Parathyroid adenoma (tissue), 2 donors: ENCODE results near the gene COMT.

Experiments
- H2AFZ ChIP-seq: fragments of 300-600 bp; sonication (generic); one replicate; pipeline ENCODE4 v1.7.0; 2017; ENCODE audit warnings: antibody characterized with exemption, mild to moderate bottlenecking
- H3K27ac ChIP-seq: fragments of 300-600 bp; sonication (generic); one replicate; pipeline ENCODE4 v1.7.0; 2017
- H3K27me3 ChIP-seq: fragments of 300-600 bp; sonication (generic); one replicate; pipeline ENCODE4 v1.7.0; 2017; ENCODE audit warnings: low read length; ENCODE audit not compliant: control insufficient read depth, insufficient read depth
- H3K36me3 ChIP-seq: fragments of 300-600 bp; sonication (generic); one replicate; pipeline ENCODE4 v1.7.0; 2017; ENCODE audit warnings: low read length; ENCODE audit not compliant: control insufficient read depth, insufficient read depth
- H3K4me1 ChIP-seq: fragments of 300-600 bp; sonication (generic); one replicate; pipeline ENCODE4 v1.7.0; 2017; ENCODE audit warnings: control low read depth
- H3K4me2 ChIP-seq: fragments of 300-600 bp; sonication (generic); one replicate; pipeline ENCODE4 v1.7.0; 2017; ENCODE audit warnings: low read length
- H3K4me3 ChIP-seq: fragments of 300-600 bp; sonication (generic); one replicate; pipeline ENCODE4 v1.7.0; 2017; ENCODE audit warnings: low read depth, low read length
- H3K79me2 ChIP-seq: fragments of 300-600 bp; sonication (generic); one replicate; pipeline ENCODE4 v1.7.0; 2017; ENCODE audit warnings: control low read depth
- H3K9ac ChIP-seq: fragments of 300-600 bp; sonication (generic); one replicate; pipeline ENCODE4 v1.7.0; 2017; ENCODE audit warnings: mild to moderate bottlenecking
- H3K9me3 ChIP-seq: fragments of 300-600 bp; sonication (generic); one replicate; pipeline ENCODE4 v1.7.0; 2017; ENCODE audit warnings: low read length; ENCODE audit not compliant: control insufficient read depth
- TF ChIP-seq, protein P1 (sequence below): fragments of 300-600 bp; sonication (generic); IDR thresholded peaks from one replicate; pipeline ENCODE4 v1.7.0; 2017; ENCODE audit warnings: antibody characterized with exemption, mild to moderate bottlenecking
- donor health status: primary hyperparathyroidism.

COMT gene

DNA sequence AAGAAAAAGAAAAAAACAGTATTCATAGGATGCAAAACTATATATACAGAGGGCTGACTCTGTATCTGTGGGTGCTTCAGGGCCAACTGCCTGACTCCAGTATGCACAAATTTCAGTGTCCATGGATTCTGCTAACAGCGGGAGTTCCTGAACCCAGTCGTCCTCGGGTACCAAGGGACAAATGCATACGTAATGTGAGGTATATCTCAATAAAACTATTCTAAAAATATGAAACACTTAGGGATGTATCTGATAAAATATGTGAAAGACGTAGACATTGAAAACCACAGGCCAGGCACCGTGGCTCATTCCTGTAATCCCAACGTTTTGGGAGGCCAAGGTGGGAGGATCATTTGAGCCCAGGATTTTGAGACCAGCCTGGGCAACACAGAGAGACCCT is 13.9 kb upstream of the COMT start:
- Histone ChIP-seq H3K36me3 (no peaks in the 10 kb centered on the region), H3K4me2 (no peak overlapping the region), H2AFZ (no peak overlapping the region), H3K4me3 (no peak overlapping the region), H3K9ac (no peak overlapping the region), H3K27me3 (no peaks in the 10 kb centered on the region), H3K79me2 (no peaks in the 10 kb centered on the region), H3K9me3 (no peaks in the 10 kb centered on the region), H3K4me1 (peaks cover under 1% of the 10 kb centered on the region), H3K27ac (no peak overlapping the region)
- TF ChIP-seq, protein P1, sequence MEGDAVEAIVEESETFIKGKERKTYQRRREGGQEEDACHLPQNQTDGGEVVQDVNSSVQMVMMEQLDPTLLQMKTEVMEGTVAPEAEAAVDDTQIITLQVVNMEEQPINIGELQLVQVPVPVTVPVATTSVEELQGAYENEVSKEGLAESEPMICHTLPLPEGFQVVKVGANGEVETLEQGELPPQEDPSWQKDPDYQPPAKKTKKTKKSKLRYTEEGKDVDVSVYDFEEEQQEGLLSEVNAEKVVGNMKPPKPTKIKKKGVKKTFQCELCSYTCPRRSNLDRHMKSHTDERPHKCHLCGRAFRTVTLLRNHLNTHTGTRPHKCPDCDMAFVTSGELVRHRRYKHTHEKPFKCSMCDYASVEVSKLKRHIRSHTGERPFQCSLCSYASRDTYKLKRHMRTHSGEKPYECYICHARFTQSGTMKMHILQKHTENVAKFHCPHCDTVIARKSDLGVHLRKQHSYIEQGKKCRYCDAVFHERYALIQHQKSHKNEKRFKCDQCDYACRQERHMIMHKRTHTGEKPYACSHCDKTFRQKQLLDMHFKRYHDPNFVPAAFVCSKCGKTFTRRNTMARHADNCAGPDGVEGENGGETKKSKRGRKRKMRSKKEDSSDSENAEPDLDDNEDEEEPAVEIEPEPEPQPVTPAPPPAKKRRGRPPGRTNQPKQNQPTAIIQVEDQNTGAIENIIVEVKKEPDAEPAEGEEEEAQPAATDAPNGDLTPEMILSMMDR: no peak

DNA sequence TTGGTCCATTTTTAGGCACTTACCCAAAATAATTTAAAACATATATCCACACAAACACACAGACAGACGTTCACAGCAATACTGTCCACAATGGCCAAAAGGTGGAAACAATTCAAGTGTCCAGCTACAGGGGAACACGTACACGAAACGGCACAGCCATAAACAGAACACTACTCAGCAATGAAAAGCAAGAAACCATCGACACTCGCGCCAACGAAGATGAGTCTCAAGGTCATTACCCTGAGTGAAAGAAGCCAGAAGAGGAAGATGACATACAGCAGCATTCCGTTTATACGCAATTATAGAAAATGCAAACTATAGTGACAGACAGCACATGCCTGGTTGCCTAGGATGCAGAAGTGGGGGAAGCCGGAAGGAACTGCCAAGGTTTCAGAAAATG is 13.4 kb upstream of the COMT start:
- no peaks in the 10 kb centered on the region for H3K79me2 ChIP-seq
- no peak overlapping the region for H3K4me2 ChIP-seq
- H3K9me3 ChIP-seq: no peaks in the 10 kb centered on the region
- H3K4me1 ChIP-seq: peaks cover 4% of the 10 kb centered on the region
- no peak overlapping the region for H3K4me3 ChIP-seq
- TF ChIP-seq, protein P1: no peak
- H3K27ac ChIP-seq: no peak overlapping the region
- no peak overlapping the region for H3K9ac ChIP-seq
- no peaks in the 10 kb centered on the region for H3K27me3 ChIP-seq
- H3K36me3 ChIP-seq: no peaks in the 10 kb centered on the region
- no peak overlapping the region for H2AFZ ChIP-seq

DNA sequence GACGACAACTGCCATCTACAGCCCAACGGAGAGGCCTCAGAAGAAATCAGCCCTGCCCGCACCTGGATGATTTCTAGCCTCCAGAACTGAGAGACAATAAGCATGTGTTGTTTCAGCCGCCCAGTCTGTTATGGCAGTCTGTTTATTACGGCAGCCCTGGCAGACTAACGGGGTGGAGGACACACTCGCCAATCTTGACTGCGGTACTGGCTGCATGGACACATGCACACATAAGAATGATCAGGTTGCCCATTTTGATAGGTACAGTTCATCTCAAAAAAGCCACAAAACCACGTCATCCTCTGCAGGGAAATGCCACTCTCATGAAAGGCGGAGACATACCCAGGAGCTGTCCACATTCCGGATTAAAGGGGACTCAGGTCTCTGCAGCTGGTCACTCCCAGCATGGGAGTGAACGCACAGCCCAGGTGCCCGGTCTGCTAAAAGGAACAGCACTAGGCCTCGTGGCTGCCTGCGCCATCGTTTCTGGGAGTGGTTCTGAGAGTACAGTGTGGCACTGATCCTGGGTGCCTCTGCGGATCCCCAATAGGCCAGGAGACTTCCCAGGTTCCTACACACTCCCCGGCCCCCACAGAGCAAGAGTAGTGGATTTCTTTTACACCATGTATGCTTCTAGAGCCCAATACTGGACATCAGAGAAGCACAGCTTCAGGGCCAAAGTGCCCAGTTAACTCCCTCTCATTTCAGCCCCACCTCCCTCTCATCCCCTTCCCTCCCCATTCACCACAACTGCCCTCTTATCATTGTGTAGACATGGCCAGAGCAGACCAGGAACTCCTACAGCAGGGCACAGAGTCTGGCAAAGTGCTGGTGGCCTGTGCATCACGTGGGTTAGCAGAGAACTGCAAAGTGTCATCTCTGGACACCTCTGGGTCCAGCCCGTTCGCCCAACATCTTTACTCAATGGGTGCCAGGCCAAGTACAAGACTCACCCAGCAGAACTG is 11.7 kb upstream of the COMT start:
- H3K79me2 ChIP-seq: no peaks in the 10 kb centered on the region
- H3K9me3 ChIP-seq: no peaks in the 10 kb centered on the region
- no peak overlapping the region for H3K9ac ChIP-seq
- H3K4me3 ChIP-seq: no peak overlapping the region
- H3K27me3 ChIP-seq: no peaks in the 10 kb centered on the region
- H3K4me1 ChIP-seq: peaks cover 4% of the 10 kb centered on the region
- no peak overlapping the region for H2AFZ ChIP-seq
- H3K27ac ChIP-seq: no peak overlapping the region
- TF ChIP-seq, protein P1: no peak
- no peaks in the 10 kb centered on the region for H3K36me3 ChIP-seq
- H3K4me2 ChIP-seq: no peak overlapping the region

DNA sequence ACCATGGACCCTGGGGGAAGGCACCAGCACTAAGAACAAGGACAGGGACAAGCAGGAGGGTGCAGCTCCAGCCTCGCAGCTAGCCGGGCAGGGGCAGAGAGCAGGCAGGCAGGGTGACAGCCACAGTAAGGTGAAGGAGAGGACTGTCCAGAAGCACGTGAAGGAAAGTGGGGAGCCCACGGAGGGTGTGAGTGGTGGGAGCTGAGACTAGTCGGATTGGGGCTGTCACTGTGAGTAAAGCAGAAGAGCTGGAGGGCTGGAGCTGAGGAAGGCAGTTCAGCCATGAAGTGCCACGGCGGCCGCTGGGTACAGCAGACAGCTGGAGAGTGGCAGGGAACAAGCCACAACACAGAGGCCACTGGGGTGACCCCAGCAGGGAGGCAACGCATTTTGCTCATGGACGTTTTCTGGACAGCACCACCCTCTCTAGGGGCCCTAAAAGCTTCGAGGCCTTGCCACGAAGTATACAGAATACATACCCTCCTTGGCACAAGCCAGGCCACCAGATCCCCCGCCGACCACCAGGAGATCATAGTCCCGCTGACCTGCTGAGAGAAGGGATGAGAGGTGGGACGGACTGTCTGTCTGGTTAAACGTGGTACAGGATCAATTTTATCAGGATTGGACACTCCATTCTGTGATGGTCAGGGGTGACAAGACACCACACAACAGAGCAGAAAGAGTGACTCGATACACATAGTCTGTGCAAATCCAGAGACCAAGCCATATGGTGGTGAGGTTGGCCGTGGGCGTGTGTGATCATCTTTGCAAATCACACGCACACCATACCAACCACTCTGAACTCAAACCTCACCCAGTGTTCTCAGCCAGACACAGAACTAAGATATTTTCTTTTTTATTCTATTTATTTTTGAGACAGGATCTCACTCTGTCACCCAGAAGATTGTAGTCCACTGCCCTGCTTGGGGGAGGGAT is 10.8 kb upstream of the COMT start:
- H3K4me1 ChIP-seq: peaks cover 4% of the 10 kb centered on the region
- H3K79me2 ChIP-seq: no peaks in the 10 kb centered on the region
- no peak overlapping the region for H3K4me3 ChIP-seq
- no peak overlapping the region for H3K27ac ChIP-seq
- H3K9ac ChIP-seq: no peak overlapping the region
- no peak overlapping the region for H3K4me2 ChIP-seq
- TF ChIP-seq, protein P1: no peak
- H3K9me3 ChIP-seq: no peaks in the 10 kb centered on the region
- H2AFZ ChIP-seq: no peak overlapping the region
- H3K36me3 ChIP-seq: no peaks in the 10 kb centered on the region
- H3K27me3 ChIP-seq: no peaks in the 10 kb centered on the region
